GM18502 (cell line): ENCODE measurements around the gene ATP5F1D.

Experiments used
- ATAC-seq: cut with Tn5 transposase; IDR thresholded peaks from one replicate; pipeline ENCODE4 v1.9.1; 2021; ENCODE audit warnings: mild to moderate bottlenecking; ENCODE audit not compliant: unreplicated experiment, poor library complexity

Gene ATP5F1D

DNA sequence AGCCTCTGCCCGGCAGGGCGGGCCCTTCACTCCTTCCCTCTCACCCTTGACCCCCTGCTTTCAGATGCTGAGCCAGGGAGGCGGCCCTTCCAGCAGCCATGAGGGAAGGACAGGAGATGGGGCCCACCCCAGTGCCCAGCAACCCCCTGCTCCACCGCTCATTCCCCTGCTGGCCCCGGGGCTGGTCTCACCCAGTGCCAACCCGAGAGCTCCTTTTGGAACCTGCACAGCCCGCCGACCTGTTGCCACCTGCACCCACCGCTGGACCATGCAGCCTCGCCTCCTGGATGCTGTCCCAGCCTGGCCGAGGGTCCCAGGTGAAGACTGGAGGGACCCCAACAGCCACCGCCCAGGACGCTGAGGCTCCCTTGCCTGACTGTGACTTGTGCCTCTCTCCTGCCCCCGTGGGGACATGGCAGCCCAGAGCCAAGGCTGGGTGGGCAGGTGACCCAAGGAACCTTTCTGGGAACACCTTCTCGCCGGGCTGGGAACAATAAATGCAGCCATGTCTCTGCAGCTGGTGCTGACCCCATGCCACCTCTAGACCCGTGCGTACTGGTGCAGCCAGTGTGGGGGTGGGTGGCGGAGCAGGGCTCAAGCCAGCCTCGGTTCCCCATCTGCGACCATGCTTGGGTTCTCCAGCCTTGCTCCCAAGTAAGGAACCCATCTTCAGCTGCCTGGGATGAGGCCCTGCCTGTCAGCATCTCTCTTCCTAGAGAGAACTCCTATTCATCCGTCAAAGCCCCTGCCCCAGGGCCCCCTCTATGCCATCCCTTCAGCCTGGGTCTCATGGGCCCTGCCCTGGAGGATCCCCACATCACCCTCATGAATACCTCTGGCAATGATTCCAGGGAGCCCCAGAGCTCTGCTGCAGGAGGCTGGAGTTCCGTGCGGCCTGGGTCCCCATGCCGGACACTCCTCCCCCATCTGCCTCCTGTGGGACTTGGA is 37.4 kb downstream of the ATP5F1D start:
- ATAC-seq, result no peak

DNA sequence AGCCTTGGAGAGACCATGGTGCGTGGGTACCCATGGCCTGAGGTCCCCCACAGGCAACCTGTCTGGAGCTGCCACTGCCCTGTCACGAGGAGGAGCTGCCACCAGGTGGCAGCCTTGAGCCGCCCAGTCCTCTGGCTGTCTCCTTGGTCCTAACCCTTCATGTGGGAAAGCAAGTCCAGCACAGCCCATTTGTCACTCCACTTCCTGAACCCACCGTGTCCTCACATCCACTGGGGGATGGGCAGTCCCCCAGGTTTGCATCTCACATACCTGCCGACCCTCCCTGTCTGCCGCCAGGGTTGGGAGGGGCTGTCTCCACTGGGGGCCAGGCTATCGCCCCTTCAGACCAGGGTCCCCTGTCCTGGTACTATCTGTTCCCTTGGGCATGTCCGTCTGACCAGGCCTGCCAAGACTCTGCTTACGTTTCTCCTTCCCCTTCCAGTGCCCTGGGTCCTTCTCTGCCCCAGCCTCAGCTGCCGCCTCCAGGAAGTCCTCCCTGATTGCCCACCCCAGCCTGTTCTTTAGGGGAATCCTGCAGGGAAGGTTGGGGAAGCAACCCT is 38.3 kb downstream of the ATP5F1D start:
- ATAC-seq, result no peak

DNA sequence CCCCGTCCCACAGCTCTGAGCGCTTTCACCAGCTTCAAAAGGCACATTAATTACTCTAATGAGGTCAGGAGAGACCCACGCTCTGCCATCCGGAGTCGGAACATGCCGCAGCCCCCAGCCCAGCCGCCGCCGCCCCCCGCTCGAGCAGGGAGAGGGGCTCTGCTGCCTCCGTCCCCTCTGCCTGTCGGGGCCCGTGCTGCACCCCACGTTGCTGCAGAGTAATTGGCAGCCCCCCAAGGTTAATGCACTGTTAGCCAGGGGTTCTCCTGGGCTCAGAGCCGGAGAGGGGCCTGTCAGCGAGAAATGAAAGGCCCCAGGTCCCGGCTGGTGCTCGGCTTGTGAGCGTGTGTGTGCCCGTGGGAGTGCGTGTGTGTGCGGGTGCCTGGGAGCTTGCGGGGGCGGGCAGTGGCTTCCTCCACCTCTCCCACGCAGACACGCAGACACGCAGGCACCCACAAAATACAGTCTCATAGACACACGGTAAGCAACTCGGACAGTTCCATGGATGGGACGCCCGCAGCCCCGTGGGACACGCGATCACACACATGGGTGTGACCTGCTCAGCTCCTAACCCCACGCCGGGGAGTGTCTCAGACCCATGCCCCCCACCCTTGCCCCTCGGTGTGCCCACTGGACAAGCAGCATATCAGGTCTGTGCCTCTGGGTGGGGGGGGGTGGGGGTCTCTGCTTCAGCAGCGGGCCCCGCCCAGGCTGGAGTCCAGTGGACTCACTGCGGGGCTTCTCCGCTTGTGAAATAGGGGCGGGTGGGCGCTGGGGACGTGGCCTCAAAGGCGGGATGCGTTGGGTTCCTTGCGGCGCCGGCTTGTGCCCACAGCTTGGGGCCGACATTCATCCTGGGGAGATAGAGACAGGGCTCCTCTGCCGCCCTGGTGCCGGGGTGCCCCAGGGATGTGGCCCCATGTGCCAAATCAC is 39.4 kb downstream of the ATP5F1D start:
- no peak for ATAC-seq

DNA sequence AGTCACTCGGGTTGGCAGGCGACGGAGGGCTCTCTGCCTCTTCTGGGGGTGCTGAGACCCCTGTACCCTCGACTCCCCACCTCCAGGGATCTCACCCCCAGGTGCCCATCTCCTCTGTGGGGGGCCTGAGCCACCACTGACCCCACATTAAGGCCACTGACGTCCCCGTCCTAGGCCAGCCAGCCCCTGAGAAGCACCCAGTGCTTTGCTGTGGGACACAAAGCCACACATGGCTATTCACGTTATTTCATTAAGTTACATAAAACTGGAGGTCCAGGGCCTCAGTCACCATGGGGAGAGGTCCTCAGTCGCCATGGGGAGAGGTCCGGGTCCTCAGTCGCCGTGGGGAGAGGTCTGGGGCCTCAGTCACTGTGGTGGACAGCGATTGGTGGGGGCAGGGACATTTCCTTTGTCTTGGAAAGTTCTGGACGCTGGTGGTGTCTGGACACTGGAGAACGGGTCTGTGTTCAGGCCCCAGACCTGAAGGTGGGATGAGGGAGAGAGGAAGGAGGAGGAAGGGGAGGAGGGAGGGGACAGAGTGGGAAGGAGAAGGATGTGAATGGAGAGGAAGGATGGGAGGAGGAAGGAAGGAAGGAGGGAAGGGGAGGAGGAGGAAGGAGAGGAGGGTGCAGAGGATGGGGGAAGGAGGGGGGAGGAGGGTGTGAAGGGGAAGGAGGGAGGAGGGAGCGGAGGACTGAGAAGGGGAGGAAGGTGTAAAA is 40.2 kb downstream of the ATP5F1D start:
- no peak for ATAC-seq

DNA sequence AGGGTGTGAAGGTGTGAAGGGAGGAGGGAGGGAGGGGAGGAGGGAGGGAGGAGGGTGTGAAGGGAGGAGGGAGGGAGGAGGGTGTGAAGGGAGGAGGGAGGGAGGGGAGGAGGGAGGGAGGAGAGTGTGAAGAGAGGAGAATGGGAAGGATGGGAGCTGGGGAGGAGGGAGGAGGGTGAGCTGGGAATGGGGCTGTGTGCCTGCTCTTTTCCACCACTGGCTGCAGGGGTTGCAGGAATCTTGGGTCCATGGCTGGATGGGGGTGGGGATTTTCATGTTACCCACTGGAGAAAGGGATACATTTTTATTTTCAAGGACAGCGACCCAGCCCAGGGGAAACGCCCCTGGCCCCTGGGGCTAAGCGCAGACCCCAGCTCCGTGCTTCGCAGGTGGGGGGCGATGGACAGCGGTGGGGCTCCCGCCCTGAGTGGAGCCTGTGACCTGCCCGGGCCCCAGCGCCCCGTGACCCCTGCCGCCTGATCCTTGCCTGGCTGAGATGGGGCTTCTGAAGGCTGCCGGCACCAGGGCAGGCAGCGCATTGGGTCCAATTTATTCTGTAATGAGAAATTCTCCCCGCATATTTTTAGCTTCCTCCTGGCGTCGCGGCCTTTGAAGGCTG is 41.1 kb downstream of the ATP5F1D start:
- ATAC-seq, result no peak

DNA sequence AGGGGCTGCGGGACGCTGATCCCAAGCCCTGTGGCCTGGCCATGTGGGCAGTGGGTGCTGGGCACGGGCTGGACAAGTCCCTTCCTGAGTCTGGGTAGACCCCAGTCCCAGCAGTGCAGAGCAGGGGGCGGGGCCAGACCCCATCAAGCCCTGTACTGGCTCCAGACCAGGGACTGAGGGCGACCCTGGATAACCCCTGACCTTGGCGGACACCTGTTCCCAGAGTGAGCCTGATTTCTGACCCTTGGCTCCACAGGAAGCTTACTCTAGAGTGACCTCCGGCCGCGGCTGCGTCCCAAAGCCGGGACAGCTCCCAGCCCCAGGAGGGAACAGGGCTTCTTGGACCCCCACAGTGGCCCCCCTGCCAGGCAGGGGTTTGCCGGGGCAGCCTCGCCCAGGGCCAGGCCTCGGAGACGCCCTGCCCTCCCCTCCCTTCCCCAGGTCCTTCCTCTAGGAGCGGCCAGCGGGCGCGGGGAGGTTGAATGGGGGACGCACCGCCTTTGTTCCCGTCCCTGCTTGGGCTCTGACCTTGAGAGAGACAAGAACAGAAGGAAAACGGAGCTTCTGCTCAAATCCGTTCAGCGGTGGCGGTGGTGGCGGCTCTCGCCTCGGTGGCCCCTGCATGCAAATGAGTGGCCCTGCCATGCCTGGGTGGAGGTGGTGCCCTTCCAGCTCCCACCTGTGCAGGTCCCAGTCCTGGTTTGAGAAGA is 41.8 kb downstream of the ATP5F1D start:
- no peak for ATAC-seq

DNA sequence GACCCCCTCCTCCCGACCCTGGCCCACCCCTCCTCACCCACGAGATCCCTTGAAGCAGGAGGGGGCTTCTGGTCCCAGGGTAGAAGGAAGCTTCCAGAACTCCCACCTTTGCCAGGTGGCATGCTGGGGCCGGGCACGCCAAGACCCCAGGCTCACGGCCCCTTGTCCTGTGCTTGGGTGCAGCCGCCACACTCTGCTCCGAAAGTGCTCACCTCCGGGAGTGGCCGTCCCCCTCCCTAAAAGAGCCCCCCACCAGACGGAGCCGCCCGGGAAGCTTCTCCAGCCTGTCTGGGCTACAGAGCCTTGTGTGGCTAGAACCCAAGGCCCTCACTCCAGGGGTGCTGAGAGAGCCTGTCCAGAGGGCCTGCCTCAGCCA is 42.4 kb downstream of the ATP5F1D start:
- ATAC-seq, result no peak

DNA sequence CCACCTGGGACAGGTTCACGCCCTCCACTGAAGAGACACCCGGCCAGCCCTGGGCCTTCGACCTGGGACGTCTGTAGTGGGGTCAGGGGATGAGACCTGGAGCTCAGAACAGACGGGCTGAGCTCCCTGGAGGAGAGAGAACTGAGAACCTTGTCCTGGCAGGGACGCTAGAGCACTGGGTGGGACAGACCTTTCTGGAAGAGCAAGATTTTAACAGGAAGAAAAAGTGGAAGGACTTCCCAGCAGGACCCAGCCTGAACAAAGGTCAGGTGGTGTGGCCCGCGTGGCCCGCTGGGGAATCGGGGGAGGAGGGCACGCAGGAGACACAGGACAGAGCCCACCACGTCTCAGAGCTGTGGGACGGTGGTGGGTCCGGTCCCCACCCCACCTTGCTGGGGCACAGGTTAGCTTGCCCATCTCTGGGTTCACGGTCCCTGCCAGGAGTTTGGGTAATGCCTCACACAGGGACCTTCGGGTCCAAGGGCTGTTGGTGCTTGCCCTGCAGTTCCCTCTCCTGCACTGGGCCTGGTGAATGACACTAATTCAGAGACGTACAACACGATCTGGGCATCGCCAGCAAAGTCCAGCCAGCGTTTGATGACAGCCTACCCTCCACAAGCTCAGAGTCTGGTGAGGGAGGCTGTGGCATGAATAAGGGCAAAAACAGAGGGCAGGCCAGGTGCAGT is 42.9 kb downstream of the ATP5F1D start:
- no peak for ATAC-seq

DNA sequence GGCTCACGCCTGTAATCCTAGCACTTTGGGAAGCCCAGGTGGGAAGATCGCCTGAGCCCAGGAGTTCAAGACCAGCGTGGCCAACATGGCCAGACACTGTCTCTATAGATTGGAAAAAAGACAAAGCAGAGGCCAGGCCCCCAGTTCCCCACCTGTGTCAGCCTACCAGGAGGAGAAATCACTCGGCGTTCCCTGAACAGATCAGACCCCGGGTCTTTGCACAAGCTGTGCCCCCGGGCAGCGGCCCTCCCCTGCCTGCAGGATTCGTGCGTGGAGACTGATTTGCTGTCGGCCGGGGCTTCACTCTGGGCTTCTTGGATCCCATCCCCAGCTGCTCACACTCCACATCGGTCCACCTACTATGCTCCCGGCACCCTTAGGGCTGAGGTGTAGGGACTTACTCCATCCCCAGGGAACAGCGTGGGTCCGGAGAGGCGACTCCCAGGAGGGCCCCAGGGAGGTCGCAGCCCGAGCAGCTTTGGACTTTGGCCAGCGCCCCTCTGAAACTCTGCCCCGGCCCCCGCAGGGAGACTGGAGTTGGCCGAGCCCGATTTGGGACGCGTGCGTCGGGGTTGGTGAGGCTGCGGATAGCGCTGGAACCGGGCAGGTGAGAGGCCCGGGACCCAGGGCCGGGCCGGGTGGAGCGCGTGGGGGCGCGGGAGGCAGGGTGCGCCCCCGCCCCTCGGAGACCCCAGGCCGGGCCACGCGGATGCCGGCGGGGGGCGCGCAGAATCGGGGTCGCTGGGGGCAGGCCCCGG is 43.6 kb downstream of the ATP5F1D start:
- ATAC-seq, result no peak

DNA sequence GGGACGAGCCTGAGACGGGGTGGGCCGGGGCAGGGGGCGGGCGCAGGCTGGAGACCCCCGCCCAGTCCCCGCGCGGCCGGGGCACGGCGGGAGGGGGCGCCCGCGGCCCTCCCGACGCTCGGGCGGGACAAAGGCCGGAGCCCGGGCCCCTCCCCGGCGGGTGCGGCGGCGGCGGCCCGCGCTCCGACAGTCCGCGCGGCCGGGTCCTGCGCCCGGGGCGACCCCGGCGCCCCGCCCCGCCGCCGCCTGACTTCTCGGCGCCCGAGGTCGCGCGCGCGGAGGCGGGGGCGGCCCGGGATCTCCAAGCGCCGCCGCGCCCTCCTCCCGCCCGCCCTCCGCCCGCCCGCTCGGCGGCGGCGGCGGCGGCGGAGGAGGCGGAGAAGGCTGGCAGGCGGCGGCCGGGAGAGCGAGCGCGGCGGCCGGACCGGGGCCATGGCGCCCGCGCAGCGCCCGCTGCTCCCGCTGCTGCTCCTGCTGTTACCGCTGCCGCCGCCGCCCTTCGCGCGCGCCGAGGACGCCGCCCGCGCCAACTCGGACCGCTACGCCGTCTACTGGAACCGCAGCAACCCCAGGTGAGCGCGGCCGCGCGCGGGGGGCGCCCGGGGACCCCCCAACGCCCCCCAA is 44.3 kb downstream of the ATP5F1D start, which contains the start of gene EFNA2:
TSS of gene EFNA2 (plus strand) at position 137 of the 624 bp plus-strand sequence. CDS start at position 433, 296 bp downstream.
- ATAC-seq, result no peak

DNA sequence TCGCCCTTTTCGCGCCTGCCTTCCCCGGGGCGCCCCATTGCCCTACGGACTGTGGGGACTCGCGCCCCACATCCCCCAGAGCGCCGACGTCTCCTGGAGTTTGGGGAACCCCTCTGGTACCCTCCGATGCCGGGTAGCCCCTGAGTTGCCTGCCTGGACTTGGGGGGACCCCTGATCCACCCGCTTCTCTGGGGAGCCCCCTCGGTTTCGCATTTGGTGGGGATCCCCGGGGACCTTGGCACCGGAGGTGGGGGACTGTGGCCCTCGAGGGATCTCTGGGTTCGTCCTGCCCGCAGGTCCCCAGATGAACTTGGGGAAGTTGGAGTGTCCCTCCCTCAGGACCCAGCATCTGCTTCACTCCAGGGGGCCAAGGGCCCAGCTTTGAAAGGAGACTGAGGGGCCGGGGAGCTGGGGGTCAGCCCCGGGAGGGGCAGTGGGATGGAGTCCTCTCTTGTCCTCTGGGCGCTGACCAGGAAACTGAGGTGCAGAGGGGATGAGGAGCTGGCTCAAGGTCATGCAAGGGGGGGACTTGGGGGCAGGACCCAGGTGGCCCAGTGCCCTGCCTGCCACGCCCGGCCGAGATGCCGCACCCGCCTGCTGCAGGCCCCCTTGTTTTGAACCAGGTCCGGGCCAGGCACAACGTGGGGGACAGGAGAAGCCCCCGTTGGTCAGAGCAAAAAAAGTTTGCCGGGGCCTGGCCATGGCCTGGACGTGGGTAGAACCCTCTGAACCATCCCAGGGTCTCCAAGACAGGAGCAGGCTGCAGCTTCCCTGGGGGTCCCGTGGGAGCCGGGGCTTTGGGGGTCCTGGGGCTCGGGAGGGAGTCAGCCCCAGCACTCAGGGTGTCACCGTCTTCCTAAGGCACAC is 45.2 kb downstream of the ATP5F1D start:
- ATAC-seq, result no peak

DNA sequence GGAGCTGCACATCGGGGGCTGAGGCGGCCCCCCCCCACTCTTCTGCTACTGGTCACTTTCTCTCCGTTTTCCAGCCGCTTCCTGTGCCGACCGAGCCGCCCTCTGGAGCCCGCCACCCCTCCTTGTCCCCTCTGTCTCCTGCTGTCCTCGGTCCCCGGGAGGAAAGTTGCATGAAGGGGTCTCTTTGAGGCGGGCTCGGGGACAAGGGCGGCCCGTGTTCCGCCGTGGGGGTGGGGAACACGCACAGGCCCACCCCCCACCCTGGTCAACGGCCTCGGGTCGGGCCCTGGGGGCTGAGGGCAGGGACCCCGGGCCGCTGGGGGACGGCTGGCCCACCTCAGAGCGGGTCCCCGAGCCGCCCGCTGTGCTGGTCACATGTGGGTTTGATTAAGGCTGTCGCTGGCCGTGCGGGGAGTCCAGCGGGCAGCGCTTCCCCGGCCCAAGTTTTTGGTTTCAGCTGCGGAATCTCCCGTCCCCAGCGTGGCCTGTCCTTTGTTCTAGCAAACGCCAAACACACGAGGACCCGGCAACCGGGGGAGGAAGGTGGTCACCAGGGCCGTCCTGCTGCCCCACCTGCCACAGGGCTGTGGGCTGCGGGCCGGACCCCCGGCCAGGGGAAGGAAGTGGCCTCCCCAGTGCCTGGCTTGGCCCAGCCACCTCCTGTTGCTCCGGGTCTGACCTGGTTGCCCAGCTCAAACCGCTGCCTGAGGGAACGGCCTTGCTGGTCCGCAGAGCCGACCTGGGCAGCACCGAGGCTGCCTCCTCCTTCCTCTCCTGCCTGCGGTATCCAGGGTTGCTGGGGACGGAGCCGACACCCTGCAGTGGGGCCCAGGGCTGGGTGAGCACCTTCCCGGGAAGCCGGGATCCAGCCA is 46.0 kb downstream of the ATP5F1D start:
- no peak for ATAC-seq

DNA sequence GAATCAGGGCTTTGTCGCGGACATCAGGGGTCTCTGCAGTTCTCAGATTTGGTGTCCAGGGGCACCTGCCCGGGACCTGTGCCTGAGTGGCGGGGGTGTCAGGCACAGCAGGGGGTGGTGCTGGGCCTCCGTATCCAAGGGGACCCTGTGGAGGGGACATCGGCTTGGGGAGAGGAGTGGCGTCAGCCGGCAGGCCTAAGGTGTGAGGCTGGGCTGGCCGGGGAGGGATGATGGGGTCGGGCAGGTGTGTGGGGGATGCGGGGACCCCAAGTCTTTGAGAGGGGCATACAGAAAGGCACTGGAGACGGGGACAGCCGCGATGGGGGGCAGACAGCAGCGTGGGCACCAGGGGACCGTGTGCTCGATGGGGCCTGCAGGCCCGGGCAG is 46.7 kb downstream of the ATP5F1D start:
- no peak for ATAC-seq

DNA sequence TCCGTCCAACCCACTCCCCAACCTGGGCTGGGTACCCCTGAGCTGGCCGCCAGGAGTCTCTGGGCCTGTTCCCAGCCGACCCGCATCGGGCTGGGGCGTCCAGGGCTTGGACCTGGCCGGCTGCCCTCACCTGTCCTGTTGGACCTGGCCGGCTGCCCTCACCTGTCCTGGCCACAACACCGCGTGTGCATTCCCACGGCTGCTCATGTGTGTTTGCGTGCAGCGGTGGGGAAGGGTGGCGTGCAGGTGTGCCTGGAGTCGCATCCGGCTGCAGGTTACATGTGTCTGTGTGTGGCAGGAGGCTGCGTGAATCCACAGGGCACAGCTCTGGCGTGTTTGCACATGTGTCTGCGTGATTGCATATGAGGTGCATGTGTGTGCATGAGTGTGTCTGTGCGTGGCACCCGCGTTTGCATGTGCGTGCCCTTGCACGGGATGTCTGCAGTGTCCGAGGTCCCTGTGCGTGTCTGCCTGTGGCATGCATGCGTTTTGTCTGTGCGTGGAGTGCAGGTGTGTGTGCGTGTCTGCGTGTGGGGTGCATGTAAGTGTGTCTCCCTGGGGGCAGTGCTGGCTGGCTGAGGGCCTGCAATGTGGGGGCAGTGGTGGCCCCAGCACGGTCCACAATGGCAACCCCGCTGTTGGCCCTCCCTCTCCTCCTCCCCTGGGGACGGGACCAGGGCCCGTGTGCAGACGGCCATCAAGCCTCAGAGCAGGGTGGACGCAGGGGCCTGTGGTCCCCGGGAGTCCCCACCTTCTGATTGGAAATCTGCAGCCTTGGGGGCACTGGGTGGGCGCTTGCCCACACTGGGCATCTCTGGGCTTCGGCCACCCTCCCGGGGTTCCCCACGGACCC is 47.5 kb downstream of the ATP5F1D start:
- no peak for ATAC-seq

DNA sequence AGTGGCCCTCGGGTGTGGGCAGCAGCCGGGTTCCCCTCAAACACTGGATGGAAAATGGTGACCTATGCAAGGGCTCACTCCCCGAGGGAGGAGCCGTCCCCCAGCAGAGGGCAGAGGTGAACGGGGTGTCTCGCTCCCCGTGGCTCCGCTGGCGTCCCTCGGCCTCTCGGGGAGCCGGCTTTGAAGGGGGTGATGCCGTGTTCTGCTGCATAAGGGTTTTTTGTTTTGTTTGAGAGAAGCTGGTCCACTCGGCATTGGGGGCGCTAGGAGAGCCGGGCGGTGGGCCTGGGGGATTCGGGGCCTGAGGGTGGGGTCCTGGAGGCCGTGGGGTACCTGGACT is 48.1 kb downstream of the ATP5F1D start:
- ATAC-seq, result no peak
